Neural crest cell (in vitro differentiated cells): ENCODE results near the gene HSFX3. TPM values are rescaled to one million over a fixed set of nuclear protein-coding genes. Genes with fewer than 3 reads are reported as not detected.
"Not testable (repeated sequence)": the region's sequence is repeated elsewhere in the genome, so short reads cannot be mapped to it uniquely, and the experiment has no call there.

Experiments
- DNase-seq: peaks from one replicate; pipeline ENCODE4 v3.0.0; 2021; ENCODE audit warnings: low read depth, mixed read lengths, low spot score
- H3K27ac Mint-ChIP-seq: one replicate; pipeline ENCODE4 v1.8.0; 2021; ENCODE audit warnings: mild to moderate bottlenecking, mixed read lengths; ENCODE audit not compliant: unreplicated experiment
- H3K27me3 Mint-ChIP-seq: 2 replicates; pipeline ENCODE4 v1.8.0; 2021; ENCODE audit warnings: low read depth, mild to moderate bottlenecking, mixed read lengths
- H3K36me3 Mint-ChIP-seq: 2 replicates; pipeline ENCODE4 v1.8.0; 2021; ENCODE audit warnings: low read depth, mild to moderate bottlenecking, mixed read lengths
- H3K4me1 Mint-ChIP-seq: 2 replicates; pipeline ENCODE4 v1.8.0; 2021; ENCODE audit warnings: mixed read lengths
- H3K4me3 Mint-ChIP-seq: one replicate; pipeline ENCODE4 v1.8.0; 2021; ENCODE audit warnings: mild to moderate bottlenecking, mixed read lengths
- H3K9me3 Mint-ChIP-seq: 2 replicates; pipeline ENCODE4 v1.8.0; 2021; ENCODE audit warnings: mixed read lengths
- total RNA-seq: library from RNA; stranded (reverse); gene quantifications from 2 replicates; pipeline ENCODE4 v1.2.1, GENCODE V29; 2021
- TF ChIP-seq, protein P1 (sequence below): fragments of 200-600 bp; sonication (generic); conservative IDR thresholded peaks from 2 replicates; pipeline ENCODE4 v1.5.0; 2021; ENCODE audit warnings: antibody characterized with exemption, mild to moderate bottlenecking

The HSFX3 gene
- total RNA-seq, 1 donor from 2014 or later, result not detected

DNA sequence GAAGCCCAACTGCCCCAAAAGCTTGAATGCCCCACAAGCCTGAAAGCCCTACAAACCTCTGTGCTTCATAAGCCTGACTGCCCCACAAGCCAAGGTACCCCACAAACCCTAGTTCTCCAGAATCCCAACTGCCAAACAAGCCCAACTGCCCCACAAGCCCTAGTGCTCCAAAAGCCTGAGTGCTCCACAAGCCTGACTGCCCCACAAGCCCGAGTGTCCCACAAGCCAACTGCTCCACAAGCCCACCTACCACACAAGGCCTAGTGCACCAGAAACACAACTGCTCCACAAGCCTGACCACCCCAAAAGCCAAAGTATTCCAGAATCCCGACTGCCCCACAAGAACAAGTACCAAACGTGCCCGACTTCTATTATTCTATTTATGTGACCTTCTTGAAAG lies 13.6 kb upstream of the HSFX3 start:
- Mint-ChIP-seq H3K9me3 (no peaks in the 10 kb centered on the region), H3K4me3 (no peak overlapping the region), H3K36me3 (no peaks in the 10 kb centered on the region), H3K27ac (no peak overlapping the region), H3K4me1 (no peaks in the 10 kb centered on the region), H3K27me3 (no peaks in the 10 kb centered on the region)
- DNase-seq, result no peak
- TF ChIP-seq, protein P1, sequence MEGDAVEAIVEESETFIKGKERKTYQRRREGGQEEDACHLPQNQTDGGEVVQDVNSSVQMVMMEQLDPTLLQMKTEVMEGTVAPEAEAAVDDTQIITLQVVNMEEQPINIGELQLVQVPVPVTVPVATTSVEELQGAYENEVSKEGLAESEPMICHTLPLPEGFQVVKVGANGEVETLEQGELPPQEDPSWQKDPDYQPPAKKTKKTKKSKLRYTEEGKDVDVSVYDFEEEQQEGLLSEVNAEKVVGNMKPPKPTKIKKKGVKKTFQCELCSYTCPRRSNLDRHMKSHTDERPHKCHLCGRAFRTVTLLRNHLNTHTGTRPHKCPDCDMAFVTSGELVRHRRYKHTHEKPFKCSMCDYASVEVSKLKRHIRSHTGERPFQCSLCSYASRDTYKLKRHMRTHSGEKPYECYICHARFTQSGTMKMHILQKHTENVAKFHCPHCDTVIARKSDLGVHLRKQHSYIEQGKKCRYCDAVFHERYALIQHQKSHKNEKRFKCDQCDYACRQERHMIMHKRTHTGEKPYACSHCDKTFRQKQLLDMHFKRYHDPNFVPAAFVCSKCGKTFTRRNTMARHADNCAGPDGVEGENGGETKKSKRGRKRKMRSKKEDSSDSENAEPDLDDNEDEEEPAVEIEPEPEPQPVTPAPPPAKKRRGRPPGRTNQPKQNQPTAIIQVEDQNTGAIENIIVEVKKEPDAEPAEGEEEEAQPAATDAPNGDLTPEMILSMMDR, result no peak

DNA sequence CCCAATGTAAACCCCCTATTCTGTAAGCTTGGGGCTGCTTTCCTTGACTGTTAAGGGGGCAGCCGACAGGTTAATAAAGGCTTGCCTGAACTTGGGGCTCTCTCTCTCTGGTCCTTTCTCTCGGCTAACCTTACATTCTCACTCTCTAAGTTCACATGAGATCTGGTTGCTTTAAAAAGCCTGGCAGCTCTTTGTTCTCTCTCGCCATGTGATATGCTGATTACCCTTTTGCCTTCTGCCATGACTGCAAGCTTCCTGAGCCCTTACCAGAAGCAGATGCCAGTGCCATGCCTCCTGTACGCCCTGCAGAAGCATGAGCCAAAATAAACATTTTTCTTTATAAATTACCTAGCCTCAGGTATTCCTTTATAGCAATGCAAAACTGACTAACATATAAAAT lies 5.5 kb upstream of the HSFX3 start:
- H3K4me1 Mint-ChIP-seq, H3K9me3 Mint-ChIP-seq, H3K27ac Mint-ChIP-seq, H3K27me3 Mint-ChIP-seq, H3K4me3 Mint-ChIP-seq, DNase-seq, H3K36me3 Mint-ChIP-seq: not testable (repeated sequence)

DNA sequence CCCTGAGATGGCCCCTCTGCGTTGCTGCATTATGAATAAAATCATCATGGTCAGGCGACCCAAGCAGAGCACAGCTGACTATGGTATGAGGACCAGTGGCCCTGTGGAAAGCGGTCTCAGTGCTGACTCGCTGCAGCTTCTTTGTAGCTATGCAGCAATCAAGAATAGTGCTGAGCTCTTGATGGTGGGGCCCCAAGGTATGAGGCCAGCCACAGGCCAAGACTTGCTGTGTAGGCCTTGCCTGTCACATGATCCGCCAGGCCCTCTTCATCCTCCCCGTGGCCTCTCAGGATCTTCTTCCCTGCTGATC lies 2.2 kb upstream of the HSFX3 start:
- not testable (repeated sequence) for H3K9me3 Mint-ChIP-seq, H3K27ac Mint-ChIP-seq, DNase-seq, H3K36me3 Mint-ChIP-seq, H3K4me3 Mint-ChIP-seq, H3K4me1 Mint-ChIP-seq, H3K27me3 Mint-ChIP-seq

DNA sequence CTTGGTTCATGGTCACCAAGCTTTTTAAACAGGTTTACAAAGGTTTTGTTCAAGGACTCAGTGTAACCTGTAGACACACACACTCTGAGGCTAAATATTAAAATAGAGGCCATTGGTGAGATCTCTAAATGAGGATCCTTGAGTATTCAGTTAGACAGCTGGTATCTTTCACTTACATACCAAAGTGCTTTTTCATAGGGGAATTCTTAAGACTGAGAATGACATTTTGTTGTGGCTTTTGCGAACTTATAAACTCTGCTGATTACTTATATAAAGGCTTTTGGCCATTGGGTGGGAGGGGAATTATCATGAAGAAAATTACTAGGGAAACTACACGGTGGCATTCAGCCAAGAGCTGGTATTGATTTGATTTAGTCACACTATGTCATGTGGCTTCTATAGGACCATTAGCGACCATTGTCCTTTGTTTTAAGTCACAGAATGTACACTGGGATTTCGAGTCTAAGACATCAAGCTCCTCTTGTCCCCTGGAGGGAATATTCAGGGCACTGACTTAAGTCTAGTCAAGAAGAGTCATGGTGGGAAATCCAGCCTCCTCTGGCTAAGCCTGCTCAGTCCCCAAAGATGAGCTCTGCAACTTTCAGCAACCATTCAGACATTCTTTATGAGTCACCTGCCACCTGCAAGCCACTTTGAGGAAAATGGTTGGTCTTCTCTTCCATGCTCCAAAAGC lies 1.7 kb upstream of the HSFX3 start:
- H3K4me1 Mint-ChIP-seq, H3K27ac Mint-ChIP-seq, H3K27me3 Mint-ChIP-seq, H3K9me3 Mint-ChIP-seq, H3K36me3 Mint-ChIP-seq, DNase-seq, H3K4me3 Mint-ChIP-seq: not testable (repeated sequence)

DNA sequence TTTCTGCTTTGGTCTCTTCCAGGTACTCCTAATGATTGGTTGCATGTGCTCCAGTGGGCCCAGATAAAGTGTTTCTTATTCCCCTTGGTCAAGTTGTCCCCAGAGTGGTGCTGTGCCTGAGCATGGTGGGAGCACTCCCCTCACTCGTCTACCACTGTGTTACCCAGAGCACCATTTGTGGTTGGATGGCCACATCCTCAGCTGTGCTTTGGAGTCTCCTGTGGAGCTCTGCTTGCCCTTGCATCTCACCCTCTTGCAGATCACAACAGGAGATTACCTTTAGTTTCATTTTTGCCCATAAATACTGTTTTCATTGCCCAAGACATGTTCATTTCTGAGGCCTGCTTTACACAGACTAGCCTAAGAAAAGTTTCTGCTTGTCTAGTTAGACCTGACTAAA lies 730 bp upstream of the HSFX3 start:
- not testable (repeated sequence) for H3K4me3 Mint-ChIP-seq, H3K27ac Mint-ChIP-seq, H3K9me3 Mint-ChIP-seq, H3K4me1 Mint-ChIP-seq, DNase-seq, H3K36me3 Mint-ChIP-seq, H3K27me3 Mint-ChIP-seq

DNA sequence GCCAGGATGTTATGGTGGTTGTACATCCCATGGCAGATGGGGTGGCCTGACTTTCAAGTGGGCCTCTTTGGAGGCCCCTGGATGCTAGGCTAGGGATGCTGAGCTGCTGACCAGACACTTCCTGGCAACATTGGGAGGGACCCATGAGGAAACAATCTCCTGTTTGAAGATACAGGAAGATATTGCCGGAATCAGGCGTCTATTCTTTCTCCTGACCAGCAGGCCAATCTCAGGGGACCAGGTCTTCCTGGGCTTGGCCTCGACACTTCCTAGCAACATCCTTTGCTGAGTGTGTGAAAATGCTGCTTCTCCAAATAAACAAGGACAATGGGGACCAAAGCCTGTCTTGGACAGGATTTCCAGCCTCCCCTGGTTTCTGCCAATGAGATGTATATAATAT lies 1.9 kb downstream of the HSFX3 start:
- not testable (repeated sequence) for H3K4me1 Mint-ChIP-seq, H3K27ac Mint-ChIP-seq, H3K36me3 Mint-ChIP-seq, H3K27me3 Mint-ChIP-seq, DNase-seq, H3K4me3 Mint-ChIP-seq, H3K9me3 Mint-ChIP-seq

DNA sequence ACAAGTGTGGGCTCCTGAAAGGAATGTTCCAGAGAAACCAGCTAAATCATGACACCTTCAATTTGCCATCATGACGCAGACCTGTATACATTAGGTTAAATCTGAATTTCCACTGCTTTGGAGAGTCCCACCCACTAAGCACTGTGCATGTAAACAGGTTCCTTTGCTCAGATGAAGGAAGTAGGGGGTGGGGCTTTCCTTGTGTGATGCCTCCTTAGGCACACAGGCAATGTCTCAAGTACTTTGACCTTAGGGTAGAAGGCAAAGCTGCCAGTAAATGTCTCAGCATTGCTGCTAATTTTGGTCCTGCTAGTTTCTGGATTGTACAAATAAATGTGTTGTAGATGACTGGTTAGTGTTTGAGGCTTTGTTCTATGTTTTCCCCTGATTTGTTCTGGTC lies 2.8 kb downstream of the HSFX3 start:
- not testable (repeated sequence) for H3K27ac Mint-ChIP-seq, H3K36me3 Mint-ChIP-seq, H3K27me3 Mint-ChIP-seq

DNA sequence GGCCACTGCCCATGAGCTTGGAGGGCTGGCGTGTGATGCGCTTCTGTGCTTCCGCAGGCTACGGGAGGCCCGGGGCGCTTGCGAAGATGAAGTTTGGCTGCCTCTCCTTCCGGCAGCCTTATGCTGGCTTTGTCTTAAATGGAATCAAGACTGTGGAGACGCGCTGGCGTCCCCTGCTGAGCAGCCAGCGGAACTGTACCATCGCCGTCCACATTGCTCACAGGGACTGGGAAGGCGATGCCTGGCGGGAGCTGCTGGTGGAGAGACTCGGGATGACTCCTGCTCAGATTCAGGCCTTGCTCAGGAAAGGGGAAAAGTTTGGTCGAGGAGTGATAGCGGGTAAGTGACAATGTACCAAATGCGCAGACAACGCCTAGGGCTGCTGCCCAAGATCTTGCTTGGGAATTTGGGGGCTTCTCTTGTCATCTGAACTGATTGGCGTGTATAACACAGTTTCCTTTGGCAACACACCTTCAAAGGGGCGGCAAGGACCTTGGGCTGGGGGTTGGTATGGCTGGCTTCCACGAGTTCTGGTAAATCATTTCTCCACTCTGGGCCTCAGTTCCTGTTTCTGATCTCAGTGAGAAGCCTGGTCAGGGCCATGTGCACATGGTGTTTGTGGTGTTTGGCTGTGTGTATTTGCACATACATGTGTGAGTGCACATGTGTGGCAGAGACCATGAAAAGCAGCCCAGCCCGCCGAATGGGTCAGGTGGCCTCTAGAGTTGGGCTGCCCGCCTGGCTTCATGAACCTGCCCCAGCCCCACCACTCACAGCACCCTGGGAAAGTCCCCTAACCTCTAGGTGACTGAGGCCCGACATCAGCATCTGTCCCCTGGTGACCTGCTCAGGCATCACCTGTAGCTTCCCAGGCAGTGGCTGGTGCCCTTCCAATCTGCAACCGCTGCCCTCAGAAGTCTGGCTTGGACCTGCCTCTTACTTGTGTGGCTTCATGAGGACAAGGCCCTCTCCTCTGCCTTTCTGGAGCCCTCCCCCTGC lies 3.9 kb downstream of the HSFX3 start:
- H3K27me3 Mint-ChIP-seq, H3K4me1 Mint-ChIP-seq, H3K4me3 Mint-ChIP-seq, H3K9me3 Mint-ChIP-seq, H3K36me3 Mint-ChIP-seq, H3K27ac Mint-ChIP-seq: not testable (repeated sequence)
- TF ChIP-seq, protein P1, result peak; percentile 23
- DNase-seq, result peak; percentile 16

More for the DNA sequence above, 2.8 kb downstream of the HSFX3 start:
- H3K4me1 Mint-ChIP-seq, H3K4me3 Mint-ChIP-seq, DNase-seq, H3K9me3 Mint-ChIP-seq: not testable (repeated sequence)
